NCI-H526 treated with DMSO at 0.1 percent for 48 hours (cell line): ENCODE measurements around the gene SPTY2D1.
"Not testable (repeated sequence)": the region's sequence is repeated elsewhere in the genome, so short reads cannot be mapped to it uniquely, and the experiment has no call there.

Experiments
- DNase-seq: peaks from one replicate; lab custom pipeline; 2025; lab: John Stamatoyannopoulos, UW

Gene SPTY2D1, protein sequence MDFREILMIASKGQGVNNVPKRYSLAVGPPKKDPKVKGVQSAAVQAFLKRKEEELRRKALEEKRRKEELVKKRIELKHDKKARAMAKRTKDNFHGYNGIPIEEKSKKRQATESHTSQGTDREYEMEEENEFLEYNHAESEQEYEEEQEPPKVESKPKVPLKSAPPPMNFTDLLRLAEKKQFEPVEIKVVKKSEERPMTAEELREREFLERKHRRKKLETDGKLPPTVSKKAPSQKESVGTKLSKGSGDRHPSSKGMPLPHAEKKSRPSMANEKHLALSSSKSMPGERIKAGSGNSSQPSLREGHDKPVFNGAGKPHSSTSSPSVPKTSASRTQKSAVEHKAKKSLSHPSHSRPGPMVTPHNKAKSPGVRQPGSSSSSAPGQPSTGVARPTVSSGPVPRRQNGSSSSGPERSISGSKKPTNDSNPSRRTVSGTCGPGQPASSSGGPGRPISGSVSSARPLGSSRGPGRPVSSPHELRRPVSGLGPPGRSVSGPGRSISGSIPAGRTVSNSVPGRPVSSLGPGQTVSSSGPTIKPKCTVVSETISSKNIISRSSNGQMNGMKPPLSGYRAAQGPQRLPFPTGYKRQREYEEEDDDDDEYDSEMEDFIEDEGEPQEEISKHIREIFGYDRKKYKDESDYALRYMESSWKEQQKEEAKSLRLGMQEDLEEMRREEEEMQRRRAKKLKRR

DNA sequence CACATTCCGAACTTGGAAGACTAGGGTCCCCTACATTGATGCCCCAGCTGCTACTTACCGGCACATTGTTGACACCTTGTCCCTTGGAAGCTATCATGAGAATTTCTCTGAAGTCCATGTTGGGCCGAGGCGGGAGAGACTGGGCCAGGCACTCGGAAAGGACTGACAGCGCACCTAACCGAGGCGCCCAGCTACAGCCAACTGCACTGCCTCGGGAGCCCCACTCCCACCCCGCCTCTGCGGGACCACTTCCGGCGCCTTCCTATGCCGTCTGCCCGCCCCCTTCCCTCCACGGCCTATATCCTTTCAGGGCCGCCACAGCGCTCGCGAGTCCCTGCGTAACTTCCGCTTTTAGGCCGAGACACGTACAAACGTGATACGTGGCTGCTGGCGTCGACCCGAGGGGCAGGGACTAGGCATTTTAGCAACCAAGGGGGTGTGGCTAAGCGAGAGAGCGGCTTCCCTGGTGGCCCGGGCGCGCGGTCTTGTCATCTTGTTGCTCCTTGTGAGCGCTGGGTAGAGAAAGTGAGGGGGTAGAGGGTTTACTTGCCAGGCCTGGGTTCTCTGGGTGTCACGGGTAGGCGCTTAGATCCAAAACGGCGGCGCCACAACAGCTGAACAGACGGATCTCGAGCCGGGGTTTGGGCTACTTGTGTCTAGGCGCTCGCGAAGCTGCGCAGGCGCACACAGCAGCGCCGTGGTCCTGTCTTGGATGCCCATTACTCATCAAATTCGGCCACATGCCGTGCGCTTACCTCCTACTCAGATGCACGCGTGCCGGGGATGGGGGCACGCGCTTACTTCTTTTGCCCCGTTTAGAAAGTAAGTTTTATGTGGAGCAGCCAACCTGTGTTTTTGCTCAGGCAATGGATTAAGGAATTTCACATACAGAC is at the start of gene SPTY2D1:
SPTY2D1 (minus strand) TSS at position 203 of the 893 bp plus-strand sequence; CDS start at position 118, 85 bp downstream.
- peak; percentile 97 for DNase-seq

GRCh38 chr11:18682466-18682865 is 48.3 kb upstream of the SPTY2D1 start:
- no peak for DNase-seq

DNA sequence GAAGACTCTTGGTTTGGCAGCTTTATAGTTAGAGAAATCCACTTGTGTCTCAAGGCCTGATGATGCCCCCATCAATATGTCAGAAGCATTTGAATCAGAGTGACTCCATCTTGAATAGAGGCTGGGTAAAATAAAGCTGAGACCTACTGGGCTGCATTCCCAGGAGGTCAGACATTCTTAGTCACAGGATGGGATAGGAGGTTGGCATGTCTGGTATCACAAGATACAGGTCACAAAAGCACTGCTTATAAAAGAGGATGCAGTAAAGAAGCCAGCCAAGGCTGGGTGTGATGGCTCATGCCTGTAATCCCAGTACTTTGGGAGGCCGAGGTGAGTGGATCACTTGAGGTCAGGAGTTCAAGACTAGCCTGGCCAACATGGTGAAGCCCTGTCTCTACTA is 47.8 kb upstream of the SPTY2D1 start:
- DNase-seq = not testable (repeated sequence)

DNA sequence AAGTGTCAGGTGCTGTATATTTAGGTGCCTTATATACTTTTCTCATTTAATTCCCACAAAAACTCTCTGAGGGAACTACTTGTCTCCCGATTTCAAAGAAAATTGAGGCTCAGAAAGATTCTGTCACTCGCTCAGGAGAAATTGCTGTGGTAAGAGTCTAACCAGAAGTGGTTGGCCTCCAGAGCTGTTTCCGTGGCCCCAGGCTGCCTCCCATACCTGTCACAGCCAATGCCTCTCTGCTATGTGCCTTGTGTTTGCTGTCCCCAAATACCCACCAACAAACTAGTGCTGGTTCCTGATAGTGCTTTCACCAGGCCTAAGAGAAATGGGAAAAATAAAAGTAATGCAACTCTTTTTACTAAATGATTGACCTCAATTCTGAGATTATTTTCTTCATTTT is 43.4 kb upstream of the SPTY2D1 start:
- DNase-seq = no peak

DNA sequence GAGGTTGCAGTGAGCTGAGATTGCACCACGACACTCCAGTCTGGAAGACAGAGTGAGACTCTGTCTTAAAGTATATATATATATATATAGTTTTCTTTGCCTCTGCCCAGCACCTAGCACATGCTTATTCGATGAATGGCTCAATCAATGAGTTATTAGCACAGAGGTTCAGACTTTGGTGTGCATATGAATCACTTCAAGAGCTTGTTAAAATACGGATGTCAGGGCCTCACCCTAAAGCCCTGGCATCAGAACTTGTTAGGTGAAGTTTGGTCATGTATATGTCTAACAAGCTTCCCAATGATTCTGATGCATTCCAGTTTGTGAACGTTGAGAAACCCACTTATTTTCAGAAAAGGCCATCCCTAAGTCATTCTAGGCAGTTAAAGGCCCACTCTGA is 42.7 kb upstream of the SPTY2D1 start:
- DNase-seq = no peak

DNA sequence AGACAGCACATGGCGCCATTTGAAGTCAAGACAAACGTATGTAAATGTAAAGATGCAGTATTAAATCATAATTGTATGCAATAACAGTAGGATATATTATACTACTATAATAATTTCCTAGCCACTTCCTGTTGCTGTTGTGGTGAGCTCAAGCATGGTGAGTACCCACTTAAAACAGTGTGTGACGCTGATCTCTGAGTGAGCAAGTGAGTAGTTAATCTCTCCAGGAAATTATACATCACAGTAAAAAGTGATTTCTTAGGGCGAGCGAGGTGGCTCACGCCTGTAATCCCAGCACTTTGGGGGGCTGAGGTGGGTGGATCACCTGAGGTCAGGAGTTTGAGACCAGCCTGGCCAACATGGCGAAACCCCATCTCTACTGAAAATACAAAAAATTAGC is 38.1 kb upstream of the SPTY2D1 start:
- not testable (repeated sequence) for DNase-seq

- DNase-seq = no peak
These were observed 37.1 kb upstream of the SPTY2D1 start for GRCh38 chr11:18671246-18671645.

- DNase-seq = no peak
These were observed 35.6 kb upstream of the SPTY2D1 start for GRCh38 chr11:18669711-18670110.

- no peak for DNase-seq
These were observed 35.1 kb upstream of the SPTY2D1 start for GRCh38 chr11:18669219-18669596.

DNA sequence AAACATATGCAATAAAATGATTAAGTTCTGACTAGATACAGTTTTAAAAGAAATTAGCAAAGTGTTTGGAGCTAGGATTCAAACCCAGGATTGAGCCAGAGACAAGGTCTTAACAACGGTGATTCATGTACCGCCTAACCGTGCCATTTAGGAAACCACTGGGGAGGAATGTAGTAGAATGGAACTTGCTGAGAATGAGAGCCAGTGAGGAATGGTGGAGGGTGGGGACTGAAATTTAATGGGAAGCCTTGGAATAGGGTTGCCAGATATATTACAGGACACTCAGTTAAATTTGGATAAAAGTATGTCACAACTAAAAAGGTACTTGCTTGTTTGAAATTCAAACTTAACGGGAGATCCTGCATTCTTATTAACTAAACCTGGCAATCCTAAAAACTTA is 34.0 kb upstream of the SPTY2D1 start:
- DNase-seq = no peak

- not testable (repeated sequence) for DNase-seq
These were observed 31.3 kb upstream of the SPTY2D1 start for GRCh38 chr11:18665353-18665872.

GRCh38 chr11:18657673-18658072 is 23.5 kb upstream of the SPTY2D1 start:
- DNase-seq = no peak

- DNase-seq = peak; percentile 11
These were observed 16.9 kb upstream of the SPTY2D1 start for GRCh38 chr11:18650859-18651557.

DNA sequence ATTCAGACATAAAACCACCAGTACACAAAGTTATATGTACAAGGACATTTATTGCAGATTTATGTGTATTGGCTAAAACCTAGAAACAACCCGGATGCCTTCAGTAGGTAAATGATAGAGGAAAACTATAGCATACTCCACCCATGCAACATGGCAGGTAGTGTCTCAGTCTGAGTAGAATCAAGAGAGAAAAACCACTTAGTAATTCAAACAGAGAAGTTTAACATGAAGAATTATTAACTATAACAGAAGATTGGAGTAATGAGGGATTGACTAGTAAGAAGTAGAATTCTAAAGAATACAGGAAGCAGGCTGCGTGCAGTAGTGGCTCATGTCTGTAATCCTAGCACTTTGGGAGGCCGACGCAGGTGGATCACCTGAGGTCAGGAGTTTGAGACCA is 16.2 kb upstream of the SPTY2D1 start:
- DNase-seq = no peak

DNA sequence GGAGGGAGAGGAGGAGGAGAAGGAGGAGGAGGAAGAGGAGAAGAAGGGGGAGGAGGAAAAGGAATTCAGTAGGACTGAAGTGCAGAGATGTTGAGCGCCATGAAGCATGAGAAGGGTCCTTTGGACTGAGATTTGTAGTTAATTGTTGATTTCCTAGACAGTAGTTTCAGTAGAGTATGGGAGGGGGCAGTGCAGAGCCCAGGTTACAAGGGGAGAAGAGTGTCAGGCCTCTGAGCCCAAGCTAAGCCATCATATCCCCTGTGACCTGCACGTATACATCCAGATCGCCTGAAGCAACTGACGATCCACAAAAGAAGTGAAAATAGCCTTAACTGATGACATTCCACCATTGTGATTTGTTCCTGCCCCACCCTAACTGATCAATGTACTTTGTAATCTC is 8.9 kb upstream of the SPTY2D1 start:
- DNase-seq = not testable (repeated sequence)

DNA sequence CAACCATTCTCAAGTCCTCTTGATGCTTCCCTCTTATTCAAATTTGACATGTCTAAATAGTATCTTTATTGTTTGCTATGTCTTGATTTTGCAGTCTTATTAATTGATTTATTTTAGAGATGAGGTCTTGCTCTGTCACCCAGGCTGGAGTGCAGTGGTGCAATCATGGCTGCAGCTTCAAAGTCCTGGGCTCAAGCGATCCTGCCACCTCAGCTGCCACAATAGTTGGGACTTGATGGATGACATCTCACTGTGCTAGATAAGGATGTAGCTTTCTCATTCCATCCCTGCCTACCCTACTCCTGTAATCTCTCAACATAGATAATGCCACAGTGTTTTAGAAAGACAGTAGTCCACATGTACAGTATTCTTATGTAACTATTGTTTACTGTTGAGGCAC is 7.5 kb upstream of the SPTY2D1 start:
- DNase-seq = no peak

- peak; percentile 12 for DNase-seq
These were observed 644 bp downstream of the SPTY2D1 start for GRCh38 chr11:18633256-18634139.

DNA sequence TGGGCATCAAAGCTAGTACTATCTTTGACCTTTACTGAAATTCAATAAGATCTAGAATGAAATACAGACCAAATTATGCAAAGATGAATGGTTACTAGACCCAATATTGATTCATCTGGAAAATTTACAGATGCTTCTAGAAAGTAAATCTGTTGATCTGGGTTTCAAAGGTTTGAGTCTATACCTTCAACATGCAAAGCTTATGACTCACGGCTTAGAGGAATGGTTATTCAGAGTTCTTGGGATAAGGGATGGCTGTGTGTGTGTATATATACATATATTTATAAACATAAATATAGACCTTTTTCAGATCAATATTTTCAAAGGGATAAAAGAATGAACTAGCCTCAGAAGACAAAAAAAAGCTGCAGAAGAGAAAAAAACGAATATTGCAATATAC is 1.3 kb downstream of the SPTY2D1 start:
- DNase-seq = no peak

GRCh38 chr11:18624161-18624560 is 10.0 kb downstream of the SPTY2D1 start:
- DNase-seq = no peak

DNA sequence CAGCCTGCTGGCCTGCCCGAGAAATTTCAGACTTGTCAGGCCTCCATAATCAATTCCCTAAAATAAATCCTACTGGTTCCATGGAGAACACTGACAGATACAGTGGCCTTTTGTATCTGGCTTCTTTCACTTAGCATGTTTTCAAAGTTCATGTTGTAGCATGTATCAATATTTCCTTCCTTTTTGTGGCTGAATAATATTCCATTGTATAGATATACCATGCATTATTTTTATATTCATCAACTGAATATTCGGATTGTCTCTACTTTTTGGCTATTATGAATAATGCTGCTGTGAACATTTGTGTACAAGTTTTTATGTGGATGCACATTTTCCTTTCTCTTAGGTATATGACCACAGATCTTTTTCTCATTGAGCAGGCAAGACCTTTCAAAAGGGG is 10.4 kb downstream of the SPTY2D1 start:
- no peak for DNase-seq
